Measurements from ENCODE around the gene OLFML2A. TPM values are rescaled to one million over a fixed set of nuclear protein-coding genes. Genes with fewer than 3 reads are reported as not detected.
A peak's percentile ranks its signal among the peaks of the same experiment; 100 is the strongest.

The OLFML2A gene
- total RNA-seq, 6 experiments from 2014 or later: 0.30 to 0.88 (median 0.36) TPM

DNA sequence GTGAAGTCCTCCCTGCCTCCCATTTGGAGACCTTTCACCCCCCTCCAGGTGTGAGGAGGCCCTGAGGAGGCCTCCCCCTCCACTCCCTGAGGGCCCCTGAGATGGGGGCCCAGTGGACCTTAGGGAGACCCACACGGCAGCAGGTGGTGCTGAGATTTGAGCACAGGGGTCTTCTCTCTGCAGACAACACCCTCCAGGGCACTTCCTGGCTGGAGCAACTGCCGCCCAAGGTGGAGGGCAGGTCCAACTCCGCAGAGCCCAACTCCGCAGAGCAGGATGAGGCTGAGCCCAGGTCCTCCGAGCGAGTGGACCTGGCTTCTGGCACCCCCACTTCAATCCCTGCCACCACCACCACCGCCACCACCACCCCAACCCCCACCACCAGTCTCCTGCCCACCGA is 27.0 kb downstream of the OLFML2A start:
- peaks cover 7% of the 10 kb centered on the region for H3K27me3 Mint-ChIP-seq (ENCODE audit: insufficient read depth)
- H3K36me3 Mint-ChIP-seq (ENCODE audit: low read depth): no peaks in the 10 kb centered on the region
- TF ChIP-seq, protein P1, sequence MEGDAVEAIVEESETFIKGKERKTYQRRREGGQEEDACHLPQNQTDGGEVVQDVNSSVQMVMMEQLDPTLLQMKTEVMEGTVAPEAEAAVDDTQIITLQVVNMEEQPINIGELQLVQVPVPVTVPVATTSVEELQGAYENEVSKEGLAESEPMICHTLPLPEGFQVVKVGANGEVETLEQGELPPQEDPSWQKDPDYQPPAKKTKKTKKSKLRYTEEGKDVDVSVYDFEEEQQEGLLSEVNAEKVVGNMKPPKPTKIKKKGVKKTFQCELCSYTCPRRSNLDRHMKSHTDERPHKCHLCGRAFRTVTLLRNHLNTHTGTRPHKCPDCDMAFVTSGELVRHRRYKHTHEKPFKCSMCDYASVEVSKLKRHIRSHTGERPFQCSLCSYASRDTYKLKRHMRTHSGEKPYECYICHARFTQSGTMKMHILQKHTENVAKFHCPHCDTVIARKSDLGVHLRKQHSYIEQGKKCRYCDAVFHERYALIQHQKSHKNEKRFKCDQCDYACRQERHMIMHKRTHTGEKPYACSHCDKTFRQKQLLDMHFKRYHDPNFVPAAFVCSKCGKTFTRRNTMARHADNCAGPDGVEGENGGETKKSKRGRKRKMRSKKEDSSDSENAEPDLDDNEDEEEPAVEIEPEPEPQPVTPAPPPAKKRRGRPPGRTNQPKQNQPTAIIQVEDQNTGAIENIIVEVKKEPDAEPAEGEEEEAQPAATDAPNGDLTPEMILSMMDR (IDR thresholded peaks at IDR 0.05): no peak
- H3K9me3 Mint-ChIP-seq: no peaks in the 10 kb centered on the region
- H3K27ac Mint-ChIP-seq: no peak overlapping the region
- H3K4me3 Mint-ChIP-seq: no peak overlapping the region
- no peak for DNase-seq
- H3K4me1 Mint-ChIP-seq (ENCODE audit: low read depth): no peaks in the 10 kb centered on the region; the same call in 1 of the 2 replicates

DNA sequence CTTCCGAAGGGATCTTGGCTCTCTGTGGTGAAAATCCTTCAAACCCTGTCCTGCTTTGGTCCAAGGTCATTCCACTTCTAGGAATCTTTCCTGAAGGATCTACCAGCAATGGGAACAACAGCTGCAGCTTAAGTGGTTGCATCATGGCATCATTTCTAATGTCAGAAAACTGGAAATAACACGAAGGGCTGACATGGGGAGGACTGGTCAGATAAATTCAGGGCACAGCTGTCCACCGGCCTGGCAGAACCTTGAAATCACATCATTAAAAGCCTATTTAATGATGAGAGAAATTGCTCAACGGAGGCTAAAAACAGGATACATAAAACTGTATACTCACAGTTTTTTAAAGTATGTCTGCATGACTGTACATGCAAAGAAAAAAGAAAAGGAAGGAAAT is 28.3 kb downstream of the OLFML2A start:
- no peaks in the 10 kb centered on the region for H3K36me3 Mint-ChIP-seq (ENCODE audit: low read depth)
- H3K27me3 Mint-ChIP-seq (ENCODE audit: insufficient read depth): peaks cover 7% of the 10 kb centered on the region
- H3K9me3 Mint-ChIP-seq: no peaks in the 10 kb centered on the region
- no peaks in the 10 kb centered on the region; the same call in 1 of the 2 replicates for H3K4me1 Mint-ChIP-seq (ENCODE audit: low read depth)
- no peak overlapping the region for H3K4me3 Mint-ChIP-seq
- TF ChIP-seq, protein P1 (IDR thresholded peaks at IDR 0.05): no peak
- no peak overlapping the region for H3K27ac Mint-ChIP-seq
- no peak for DNase-seq

DNA sequence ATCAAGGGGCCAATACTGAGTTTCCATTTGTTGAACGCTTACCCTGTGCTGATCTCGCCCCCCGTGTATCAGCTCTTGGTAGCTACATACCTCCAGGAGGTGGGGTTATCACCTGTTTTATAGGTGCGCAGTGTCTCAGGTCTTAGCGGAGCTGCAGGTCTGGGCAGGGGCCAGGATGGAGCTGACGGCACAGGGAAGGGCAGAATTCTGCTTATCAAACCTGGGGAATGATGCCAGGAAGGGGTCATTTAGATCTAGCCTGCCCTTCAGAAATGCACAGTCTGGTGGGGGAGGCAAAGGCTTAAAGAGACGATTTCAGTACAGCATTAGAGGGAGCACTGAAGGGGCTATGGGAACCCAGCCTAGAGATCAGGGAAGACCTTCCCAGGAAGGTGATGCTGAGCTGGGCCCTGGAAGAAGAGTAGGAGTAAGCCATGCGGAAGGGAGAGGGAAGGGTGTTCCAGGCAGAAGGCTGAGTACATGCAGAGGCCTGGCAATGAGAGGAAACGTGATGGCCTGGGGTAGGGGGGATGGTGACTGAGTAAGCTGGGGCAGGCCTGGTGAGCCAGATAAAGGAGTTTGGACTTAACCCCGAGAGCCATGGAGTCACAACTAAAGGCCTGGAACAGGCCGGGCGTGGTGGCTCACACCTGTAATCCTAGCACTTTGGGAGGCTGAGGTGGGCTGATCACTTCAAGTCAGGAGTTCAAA is 31.5 kb downstream of the OLFML2A start:
- DNase-seq: no peak
- Mint-ChIP-seq H3K36me3 (ENCODE audit: low read depth) (no peaks in the 10 kb centered on the region), H3K4me1 (ENCODE audit: low read depth) (peaks cover 32% of the 10 kb centered on the region), H3K4me3 (no peak overlapping the region), H3K27me3 (ENCODE audit: insufficient read depth) (peaks cover 1% of the 10 kb centered on the region; the same call in 1 of the 2 replicates), H3K27ac (no peak overlapping the region), H3K9me3 (no peaks in the 10 kb centered on the region)
- TF ChIP-seq, protein P1 (IDR thresholded peaks at IDR 0.05): no peak

DNA sequence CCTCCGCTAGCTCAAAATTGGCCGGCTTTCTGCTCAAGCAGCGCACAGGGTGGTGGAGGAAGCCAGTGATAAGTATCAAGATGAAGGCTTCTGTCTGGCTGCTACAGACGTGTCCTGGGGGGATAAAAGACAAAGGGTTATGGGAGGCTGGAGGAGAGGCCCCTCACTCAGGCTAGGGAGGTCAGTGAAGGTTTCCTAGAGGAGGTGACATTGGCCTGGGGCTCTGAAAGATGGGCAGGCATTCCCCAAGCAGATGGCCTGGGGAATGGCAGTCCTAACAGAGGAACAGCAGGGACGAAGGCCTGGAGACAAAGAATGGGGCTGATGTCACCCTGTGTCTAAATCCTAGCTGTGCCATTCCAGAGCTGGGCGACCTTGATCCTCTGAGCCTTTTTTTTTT is 32.3 kb downstream of the OLFML2A start:
- no peaks in the 10 kb centered on the region for H3K9me3 Mint-ChIP-seq
- TF ChIP-seq, protein P1 (IDR thresholded peaks at IDR 0.05): no peak
- H3K27ac Mint-ChIP-seq: no peak overlapping the region
- no peak for DNase-seq
- H3K4me3 Mint-ChIP-seq: no peak overlapping the region
- H3K4me1 Mint-ChIP-seq (ENCODE audit: low read depth): peaks cover 39% of the 10 kb centered on the region
- peaks cover 7% of the 10 kb centered on the region for H3K27me3 Mint-ChIP-seq (ENCODE audit: insufficient read depth)
- no peaks in the 10 kb centered on the region for H3K36me3 Mint-ChIP-seq (ENCODE audit: low read depth)

DNA sequence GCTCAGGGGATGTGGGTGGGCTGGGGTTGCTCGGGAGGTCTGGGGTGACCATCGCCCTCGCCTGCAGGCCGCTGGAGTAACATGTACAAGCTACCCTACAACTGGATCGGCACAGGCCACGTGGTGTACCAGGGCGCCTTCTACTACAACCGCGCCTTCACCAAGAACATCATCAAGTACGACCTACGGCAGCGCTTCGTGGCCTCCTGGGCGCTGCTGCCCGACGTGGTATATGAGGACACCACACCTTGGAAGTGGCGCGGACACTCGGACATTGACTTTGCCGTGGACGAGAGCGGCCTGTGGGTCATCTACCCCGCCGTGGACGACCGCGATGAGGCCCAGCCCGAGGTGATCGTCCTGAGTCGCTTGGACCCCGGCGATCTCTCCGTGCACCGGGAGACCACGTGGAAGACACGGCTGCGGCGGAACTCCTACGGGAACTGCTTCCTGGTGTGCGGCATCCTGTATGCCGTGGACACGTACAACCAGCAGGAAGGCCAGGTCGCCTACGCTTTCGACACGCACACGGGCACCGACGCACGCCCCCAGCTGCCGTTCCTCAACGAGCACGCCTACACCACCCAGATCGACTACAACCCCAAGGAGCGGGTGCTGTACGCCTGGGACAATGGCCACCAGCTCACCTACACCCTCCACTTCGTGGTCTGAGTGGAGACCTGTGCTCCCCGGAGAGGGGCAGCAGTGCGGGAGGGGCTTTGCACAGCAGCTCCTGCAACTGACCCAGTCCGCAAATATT is 33.0 kb downstream of the OLFML2A start:
- TF ChIP-seq, protein P1 (IDR thresholded peaks at IDR 0.05): no peak
- Mint-ChIP-seq H3K4me1 (ENCODE audit: low read depth) (peaks cover 39% of the 10 kb centered on the region), H3K9me3 (no peaks in the 10 kb centered on the region), H3K27me3 (ENCODE audit: insufficient read depth) (peaks cover 7% of the 10 kb centered on the region), H3K4me3 (no peak overlapping the region), H3K36me3 (ENCODE audit: low read depth) (no peaks in the 10 kb centered on the region), H3K27ac (peak overlapping the region; percentile 24; the same call in 1 of the 2 replicates)
- DNase-seq: no peak
